Tibial nerve (tissue), 4 donors: Measurements from ENCODE around the gene CCDC88C. TPM values are rescaled to one million over a fixed set of nuclear protein-coding genes. Genes with fewer than 3 reads are reported as not detected.

Experiments
- DNase-seq, 2 donors: peaks; one replicate each; pipeline ENCODE4 v3.0.0-alpha.2; 2019; ENCODE audit warnings: low spot score in 2 of 2
- H3K27ac ChIP-seq, 4 donors: fragments of 200-600 bp; sonication (generic) in 3 of 4; one replicate each; pipeline ENCODE4 v1.5.1; 2017 to 2019; ENCODE audit warnings: mild to moderate bottlenecking in 1 of 4
- H3K27me3 ChIP-seq, 2 donors: fragments of 200-600 bp; sonication (generic) in 1 of 2; one replicate each; pipeline versions ENCODE4 v1.5.1 to v1.6.0; 2017 to 2019
- H3K36me3 ChIP-seq, 3 donors: fragments of 200-600 bp; sonication (generic); one replicate each; pipeline ENCODE4 v1.5.1; 2018 to 2019
- H3K4me1 ChIP-seq, 4 donors: fragments of 200-600 bp; sonication (generic) in 3 of 4; one replicate each; pipeline ENCODE4 v1.5.1; 2017 to 2019
- H3K4me3 ChIP-seq, 4 donors: fragments of 200-600 bp; sonication (generic) in 3 of 4; one replicate each; pipeline ENCODE4 v1.5.1; 2017 to 2019; ENCODE audit warnings: mild to moderate bottlenecking in 1 of 4, moderate library complexity in 1 of 4
- H3K9me3 ChIP-seq, 4 donors: fragments of 200-600 bp; sonication (generic) in 3 of 4; one replicate each; pipeline ENCODE4 v1.5.1; 2017 to 2019
- EP300 ChIP-seq, 2 donors: sonication (generic); formaldehyde crosslinking; IDR thresholded peaks; one replicate each; pipeline ENCODE4 v1.6.1; 2017; ENCODE audit warnings: antibody characterized with exemption in 2 of 2, mild to moderate bottlenecking in 1 of 2
- POLR2A ChIP-seq, 2 donors: fragments of 450-650 bp; IDR thresholded peaks; one replicate each; pipeline ENCODE4 v1.6.1; 2017; ENCODE audit warnings: antibody characterized with exemption in 2 of 2, mild to moderate bottlenecking in 2 of 2, moderate library complexity in 2 of 2
- WGBS, 2 donors: methylation state at CpG; one replicate each; pipeline ENCODE4 v1.1.5; 2018; 5-methylcytosine and 5-hydroxymethylcytosine counted together
- total RNA-seq, 4 donors: library from RNA; depleted of rRNA; stranded (reverse); fragments of >200 nt; gene quantifications; one replicate each; pipeline ENCODE4 v1.1.0, GENCODE V29; 2016
- TF ChIP-seq, protein P1 (sequence below), 5 experiments: fragments of 200-600 bp in 3 of 5; fragments of 450-650 bp in 2 of 5; sonication (generic) in 3 of 5; IDR thresholded peaks; one replicate each; pipeline ENCODE4 v1.5.1; 2016 to 2019; ENCODE audit warnings: antibody characterized with exemption in 5 of 5, mild to moderate bottlenecking in 3 of 5, moderate library complexity in 2 of 5

CCDC88C gene
- total RNA-seq, 4 donors from 2014 or later = 3.6 to 12.6 (median 6.8) TPM

GRCh38 chr14:91329486-91330014 is 88.1 kb downstream of the CCDC88C start:
- no peaks in the 10 kb centered on the region for H3K9me3 ChIP-seq
- no peak for DNase-seq
- H3K4me3 ChIP-seq = no peak overlapping the region
- TF ChIP-seq POLR2A (IDR thresholded peaks at IDR 0.05) (no peak), EP300 (IDR thresholded peaks at IDR 0.05) (no peak)
- TF ChIP-seq, protein P1, sequence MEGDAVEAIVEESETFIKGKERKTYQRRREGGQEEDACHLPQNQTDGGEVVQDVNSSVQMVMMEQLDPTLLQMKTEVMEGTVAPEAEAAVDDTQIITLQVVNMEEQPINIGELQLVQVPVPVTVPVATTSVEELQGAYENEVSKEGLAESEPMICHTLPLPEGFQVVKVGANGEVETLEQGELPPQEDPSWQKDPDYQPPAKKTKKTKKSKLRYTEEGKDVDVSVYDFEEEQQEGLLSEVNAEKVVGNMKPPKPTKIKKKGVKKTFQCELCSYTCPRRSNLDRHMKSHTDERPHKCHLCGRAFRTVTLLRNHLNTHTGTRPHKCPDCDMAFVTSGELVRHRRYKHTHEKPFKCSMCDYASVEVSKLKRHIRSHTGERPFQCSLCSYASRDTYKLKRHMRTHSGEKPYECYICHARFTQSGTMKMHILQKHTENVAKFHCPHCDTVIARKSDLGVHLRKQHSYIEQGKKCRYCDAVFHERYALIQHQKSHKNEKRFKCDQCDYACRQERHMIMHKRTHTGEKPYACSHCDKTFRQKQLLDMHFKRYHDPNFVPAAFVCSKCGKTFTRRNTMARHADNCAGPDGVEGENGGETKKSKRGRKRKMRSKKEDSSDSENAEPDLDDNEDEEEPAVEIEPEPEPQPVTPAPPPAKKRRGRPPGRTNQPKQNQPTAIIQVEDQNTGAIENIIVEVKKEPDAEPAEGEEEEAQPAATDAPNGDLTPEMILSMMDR (IDR thresholded peaks at IDR 0.05) = no peak
- peaks cover 0 to 18% (median 6%) of the 10 kb centered on the region in 4 donors for H3K4me1 ChIP-seq
- no peaks in the 10 kb centered on the region for H3K36me3 ChIP-seq
- H3K27me3 ChIP-seq = peaks cover 0 to 12% of the 10 kb centered on the region in 2 donors
- no peak overlapping the region for H3K27ac ChIP-seq
- WGBS, 2 donors = 52 to 62% methylated on average over 3 of the region's 3 CpGs

- Histone ChIP-seq H3K4me1 (peaks cover 0 to 25% (median 12%) of the 10 kb centered on the region in 4 donors), H3K27me3 (peaks cover 0 to 12% of the 10 kb centered on the region in 2 donors), H3K27ac (no peak overlapping the region), H3K36me3 (no peaks in the 10 kb centered on the region), H3K4me3 (no peak overlapping the region), H3K9me3 (no peaks in the 10 kb centered on the region)
- TF ChIP-seq, protein P1 (IDR thresholded peaks at IDR 0.05) = no peak
- TF ChIP-seq EP300 (IDR thresholded peaks at IDR 0.05) (no peak), POLR2A (IDR thresholded peaks at IDR 0.05) (no peak)
- no peak for DNase-seq
- WGBS, 2 donors = 85 to 87% methylated on average over 26 to 27 of the region's 27 CpGs
These were observed 89.1 kb downstream of the CCDC88C start for GRCh38 chr14:91328313-91329050.

DNA sequence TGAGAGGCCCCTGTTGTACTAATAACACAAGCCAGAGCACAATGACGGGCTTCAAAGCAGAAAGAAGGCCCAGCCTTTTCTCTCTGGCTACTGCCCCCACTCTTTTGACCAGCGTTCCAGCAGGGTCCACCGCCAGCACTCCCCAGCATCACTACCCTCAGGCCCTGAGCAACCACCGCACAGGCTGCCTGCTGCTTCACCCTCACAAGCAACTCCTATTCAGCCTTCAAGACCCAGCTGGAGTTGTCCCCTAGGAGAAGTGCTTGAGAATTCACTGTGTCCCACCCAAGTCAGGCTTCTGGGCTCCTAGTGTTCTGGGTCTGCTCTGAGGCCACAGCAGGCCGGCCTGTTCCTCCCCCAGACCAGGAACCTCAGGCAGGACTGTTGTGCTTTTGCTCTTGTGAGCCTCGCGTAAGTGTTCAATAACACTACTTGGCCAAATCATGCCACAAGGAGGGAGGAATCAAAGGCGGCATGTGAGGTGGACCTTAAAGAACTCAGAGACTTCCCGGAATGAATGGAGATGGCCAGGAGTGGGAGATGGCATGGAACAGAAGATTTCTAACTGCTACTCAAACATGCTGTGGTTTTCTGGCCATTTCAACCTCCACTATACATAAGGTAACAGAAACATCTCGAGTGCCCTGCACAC is 89.8 kb downstream of the CCDC88C start:
- DNase-seq = no peak
- no peaks in the 10 kb centered on the region for H3K36me3 ChIP-seq
- peaks cover 0 to 27% (median 13%) of the 10 kb centered on the region in 4 donors for H3K4me1 ChIP-seq
- H3K27ac ChIP-seq = no peak overlapping the region
- H3K9me3 ChIP-seq = no peaks in the 10 kb centered on the region
- H3K4me3 ChIP-seq = no peak overlapping the region
- H3K27me3 ChIP-seq = peaks cover 0 to 11% of the 10 kb centered on the region in 2 donors
- TF ChIP-seq POLR2A (IDR thresholded peaks at IDR 0.05) (no peak), EP300 (IDR thresholded peaks at IDR 0.05) (no peak)
- TF ChIP-seq, protein P1 (IDR thresholded peaks at IDR 0.05) = no peak
- WGBS, 2 donors = 82 to 89% methylated on average over 10 of the region's 10 CpGs

- no peaks in the 10 kb centered on the region for H3K36me3 ChIP-seq
- peaks cover 0 to 23% (median 10%) of the 10 kb centered on the region in 4 donors for H3K4me1 ChIP-seq
- TF ChIP-seq EP300 (IDR thresholded peaks at IDR 0.05) = no peak
- TF ChIP-seq, protein P1 (IDR thresholded peaks at IDR 0.05) = no peak
- TF ChIP-seq POLR2A (IDR thresholded peaks at IDR 0.05) = no peak
- H3K4me3 ChIP-seq = no peak overlapping the region
- no peak overlapping the region for H3K27ac ChIP-seq
- WGBS, 2 donors = 83 to 94% methylated on average over 7 of the region's 7 CpGs
- DNase-seq = no peak
- H3K27me3 ChIP-seq = peaks cover 0 to 7% of the 10 kb centered on the region in 2 donors
- no peaks in the 10 kb centered on the region for H3K9me3 ChIP-seq
These were observed 90.4 kb downstream of the CCDC88C start for GRCh38 chr14:91327250-91327595.
